GOT3 (cell line): ENCODE results near the gene DYNC1I1.

ENCODE experiments used
- DNase-seq: peaks from one replicate; lab custom pipeline; 2025; ENCODE audit warnings: mixed read lengths; lab: John Stamatoyannopoulos, UW

DYNC1I1 gene

DNA sequence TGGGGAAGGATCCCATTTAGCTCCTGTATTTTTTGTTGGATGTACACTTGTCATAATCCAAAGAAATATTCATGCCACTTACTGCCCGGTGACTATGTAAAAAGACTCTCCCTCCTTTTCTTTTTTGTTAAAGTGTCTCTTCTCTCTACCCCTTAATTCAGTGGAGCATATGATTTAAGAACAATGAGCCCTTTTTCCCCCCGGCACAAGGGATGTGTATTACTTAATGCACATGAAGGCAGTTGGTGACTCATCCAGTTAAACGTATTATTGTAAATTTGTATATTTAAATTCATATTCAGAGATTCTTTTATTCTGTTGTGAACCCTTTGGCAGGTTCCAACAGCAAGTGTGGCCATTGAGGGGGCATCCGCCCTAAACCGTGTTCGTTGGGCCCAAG, 307.7 kb downstream of the DYNC1I1 start:
- DNase-seq = no peak

DNA sequence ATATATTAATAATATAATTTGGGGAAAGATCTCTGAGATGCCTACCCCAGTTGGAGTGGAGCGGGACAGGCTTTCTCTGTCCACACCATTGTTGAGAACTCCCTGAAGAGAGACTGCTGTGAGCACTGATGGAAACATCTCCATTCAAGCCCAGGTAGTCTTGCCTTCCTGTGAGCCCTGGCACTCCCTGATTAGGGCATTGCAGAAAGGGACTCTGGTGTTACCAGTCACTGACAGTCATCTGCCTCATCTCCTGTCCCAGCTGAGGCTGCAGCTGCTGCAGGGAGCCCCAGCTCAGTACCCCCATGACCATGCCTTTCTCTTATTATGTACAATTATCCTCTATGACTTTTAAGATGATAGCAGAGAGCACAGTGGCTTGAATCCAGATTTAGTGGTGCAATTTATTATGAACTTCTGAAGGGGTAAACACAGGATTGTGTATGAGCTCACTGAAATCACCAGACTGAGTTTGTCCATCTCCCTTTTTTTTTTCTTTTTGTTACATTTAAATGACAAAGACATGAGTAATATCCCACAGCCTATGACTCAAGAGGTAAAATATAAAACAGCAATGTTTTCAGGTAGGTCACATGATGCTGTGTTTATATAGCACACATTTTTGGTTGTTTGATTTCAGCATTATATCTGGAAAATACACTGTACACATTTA, 312.7 kb downstream of the DYNC1I1 start:
- no peak for DNase-seq

DNA sequence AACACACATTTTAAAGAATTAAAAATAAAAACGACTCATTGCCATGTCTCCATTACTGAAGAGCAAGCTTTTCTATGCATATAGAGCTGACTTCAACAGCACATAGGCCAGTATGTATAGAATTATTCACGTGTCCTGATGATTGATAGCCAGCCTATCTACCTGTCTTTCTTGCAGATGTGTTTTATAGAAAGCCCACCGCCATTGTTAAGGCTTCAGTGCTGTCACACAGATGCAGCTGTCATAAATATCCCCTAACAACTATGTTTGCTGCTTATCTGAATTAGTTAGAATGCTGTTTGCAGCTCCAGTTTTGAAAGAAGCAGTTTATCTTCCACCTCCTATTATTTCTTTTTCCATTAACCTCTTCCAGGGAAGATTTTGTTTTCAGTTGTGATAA, 313.6 kb downstream of the DYNC1I1 start:
- no peak for DNase-seq

DNA sequence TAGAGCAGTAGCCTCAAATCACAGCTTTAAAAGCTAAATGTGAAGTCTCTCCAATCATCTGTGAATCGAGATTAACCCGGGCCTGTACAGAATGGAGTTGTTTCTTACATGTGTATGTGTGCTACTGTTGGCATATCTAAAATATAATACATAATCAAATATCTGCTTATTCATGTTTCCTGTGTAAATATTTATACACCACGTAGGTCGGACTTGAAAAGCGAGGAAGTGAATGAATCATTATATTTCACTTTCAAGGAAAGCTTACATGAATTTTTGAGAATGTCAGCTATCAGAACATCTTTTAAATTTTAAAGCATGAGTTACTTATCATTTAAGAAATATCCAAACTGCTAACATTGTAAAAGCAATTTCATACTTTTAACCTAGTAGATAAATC, 316.2 kb downstream of the DYNC1I1 start:
- no peak for DNase-seq

DNA sequence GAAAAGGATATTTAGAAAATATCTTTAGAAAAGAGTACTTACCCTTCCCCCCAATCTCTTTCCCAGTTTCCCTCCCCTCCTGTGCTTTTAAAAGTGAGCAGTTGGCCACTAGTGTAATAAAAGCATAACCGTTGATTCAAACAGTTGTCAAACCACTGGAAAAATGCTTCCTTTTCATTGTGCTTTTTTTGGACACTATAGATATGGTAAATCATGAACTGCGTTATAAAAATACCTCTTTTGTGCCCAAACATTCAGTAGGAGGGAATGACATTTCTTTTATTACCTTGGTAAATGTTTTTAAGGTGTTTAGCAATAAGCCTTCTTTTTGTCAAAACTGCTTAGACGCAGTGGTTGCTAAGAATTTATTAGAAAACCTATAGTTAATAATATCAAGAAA, 317.2 kb downstream of the DYNC1I1 start:
- no peak for DNase-seq

DNA sequence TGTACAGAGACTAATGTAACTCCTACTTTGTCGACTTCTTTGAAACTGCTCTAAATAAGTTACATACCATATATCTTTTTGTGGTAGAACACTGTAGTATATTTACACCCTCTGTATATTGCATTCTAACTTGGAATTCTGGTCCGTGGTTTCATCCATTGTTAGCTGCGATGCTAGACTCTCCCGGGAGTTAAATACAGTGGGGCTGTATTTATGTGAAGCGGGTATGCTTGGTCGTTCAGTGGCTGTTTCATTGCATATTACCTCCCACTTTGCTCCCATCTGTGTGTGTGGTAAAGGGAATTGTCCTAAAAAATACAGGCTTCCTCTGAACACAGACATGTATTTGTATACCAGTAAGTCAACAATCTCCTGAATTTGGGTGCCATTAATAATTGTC, 318.4 kb downstream of the DYNC1I1 start:
- DNase-seq = no peak

DNA sequence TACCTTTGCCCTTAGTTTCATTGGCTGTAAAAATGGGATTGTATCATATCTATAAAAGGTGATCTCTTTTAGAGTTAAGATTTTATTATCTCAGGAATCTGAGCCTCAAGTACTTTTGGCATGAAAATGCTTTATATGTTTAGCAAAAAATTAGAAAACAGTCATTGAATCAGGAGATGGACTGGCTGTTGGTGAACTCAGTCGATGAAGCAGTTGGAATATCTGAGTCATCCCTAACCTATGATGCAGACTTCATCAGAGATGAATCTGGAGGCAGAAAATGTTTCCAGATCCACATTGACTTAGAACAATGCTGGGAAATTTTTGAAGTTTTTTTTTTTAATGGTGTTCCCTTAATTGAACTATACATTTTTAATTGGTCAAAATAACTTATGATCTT, 321.1 kb downstream of the DYNC1I1 start:
- no peak for DNase-seq

DNA sequence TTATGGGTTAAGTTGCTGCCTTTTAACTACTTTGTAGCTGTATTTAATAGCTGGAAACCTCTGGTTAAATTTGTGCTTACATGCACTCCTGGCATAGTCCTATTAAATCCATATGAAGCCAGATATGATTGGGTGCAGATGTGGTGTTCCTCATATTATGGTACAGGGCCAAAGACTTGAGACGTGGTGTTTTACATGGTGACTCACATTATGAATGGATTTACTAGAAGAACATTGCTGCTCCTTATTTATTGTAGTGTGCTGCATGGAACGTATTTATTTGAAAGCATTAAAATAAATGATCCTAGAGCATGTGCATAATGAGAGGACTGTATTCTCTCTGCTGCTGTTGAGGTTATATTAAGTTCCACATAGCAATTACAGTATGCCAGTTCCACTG, 325.5 kb downstream of the DYNC1I1 start:
- DNase-seq = no peak

DNA sequence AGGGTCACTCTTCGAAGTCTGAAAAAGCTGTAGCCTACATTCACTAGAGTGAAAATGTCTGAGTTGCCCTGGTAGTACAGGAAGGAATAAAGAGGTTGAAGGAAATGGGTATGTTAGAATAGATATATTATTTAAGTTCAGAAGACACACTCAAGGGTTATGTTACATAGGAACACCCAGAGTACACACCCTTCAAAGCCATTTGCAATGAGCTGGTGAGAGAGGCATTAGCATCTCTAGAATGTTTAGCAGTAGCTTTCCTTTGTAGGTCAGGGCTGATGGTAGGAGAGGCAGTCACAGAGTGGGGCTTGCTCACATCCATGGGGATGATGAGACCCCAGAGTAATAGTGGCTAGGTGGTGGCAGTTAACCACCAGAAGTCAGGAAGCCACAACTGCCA, 328.4 kb downstream of the DYNC1I1 start:
- DNase-seq = no peak

DNA sequence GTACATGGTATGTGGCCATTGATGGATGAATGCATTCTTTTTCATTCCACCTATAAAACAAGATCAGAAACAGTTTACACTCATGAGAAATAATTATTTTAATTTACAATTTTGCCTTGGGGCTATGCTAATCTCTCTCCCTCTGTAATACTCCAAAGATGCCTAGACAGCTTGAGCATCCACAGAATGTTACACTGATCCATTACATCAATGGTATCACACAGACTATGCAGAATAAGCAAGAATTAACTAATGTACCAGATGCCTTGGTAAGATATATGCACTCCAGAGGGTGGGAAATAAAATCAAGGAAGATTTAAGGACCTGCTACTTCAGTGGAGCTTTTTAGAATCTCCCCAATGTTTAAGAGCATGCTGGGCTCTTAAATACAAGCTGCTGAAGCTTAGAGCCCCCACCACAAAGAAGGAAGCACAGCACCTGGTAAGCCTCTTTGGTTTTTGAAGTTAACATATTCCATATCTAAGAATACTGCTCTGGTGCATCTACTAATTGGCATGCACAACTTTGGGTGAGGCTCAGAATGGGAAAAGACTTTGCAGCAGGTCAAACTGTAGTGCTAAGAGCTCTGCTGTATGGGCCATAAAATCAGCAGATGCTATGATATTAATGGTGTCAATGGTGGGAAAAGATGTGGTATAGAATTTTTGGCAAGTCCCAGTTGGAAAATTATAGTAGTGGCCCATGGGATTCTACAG, 329.9 kb downstream of the DYNC1I1 start:
- no peak for DNase-seq

DNA sequence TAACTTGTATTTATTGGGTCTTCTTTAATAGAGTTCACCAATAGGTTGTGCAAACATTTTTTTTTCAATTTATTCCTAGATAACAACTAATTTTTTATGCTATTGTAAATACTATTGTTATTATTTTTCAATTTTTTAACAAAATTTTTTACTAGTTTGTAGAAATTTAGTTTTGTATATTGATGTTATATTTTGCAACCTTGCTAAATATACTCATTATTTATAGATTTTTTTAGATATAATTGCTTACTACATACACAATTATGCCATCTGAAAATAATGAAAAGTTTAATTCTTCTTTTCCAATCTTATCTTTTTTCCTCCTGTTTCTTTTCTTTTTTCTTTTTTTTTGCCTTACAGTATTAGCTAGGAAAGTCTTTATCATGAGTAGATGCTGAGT, 332.6 kb downstream of the DYNC1I1 start:
- no peak for DNase-seq

DNA sequence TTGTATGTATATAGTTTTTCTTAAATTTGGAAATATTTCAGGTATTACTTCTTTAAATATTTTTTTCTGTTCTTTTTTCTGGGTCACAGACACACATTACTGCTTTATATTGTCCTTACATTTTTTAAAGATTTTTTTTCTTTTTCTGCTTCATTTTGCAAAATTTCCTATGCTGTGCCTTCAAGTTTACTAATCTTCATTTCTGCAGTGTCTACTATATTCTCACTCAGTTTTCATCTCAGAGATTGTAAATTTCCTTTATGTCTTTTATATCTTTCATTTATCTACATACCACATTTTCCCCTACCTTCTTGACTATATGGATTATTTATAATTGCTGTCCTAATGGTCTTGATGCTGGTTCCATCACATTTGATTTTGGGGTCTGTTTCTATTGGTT, 339.1 kb downstream of the DYNC1I1 start:
- DNase-seq = no peak

DNA sequence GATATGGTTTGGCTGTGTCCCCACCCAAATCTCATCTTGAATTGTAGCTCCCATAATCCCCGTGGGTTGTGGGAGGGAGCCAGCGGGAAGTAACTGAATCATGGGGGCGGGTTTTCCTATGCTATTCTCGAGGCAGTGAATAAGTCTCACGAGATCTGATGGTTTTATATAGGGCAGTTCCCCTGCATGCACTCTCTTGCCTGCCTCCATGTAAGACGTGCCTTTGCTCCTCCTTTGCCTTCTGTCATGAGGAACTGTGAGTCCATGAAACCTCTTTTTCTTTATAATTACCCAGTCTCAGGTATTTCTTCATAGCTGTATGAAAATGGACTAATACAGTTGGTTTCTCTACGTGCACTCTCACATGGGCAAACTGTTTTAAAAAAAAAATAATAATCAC, 341.8 kb downstream of the DYNC1I1 start:
- no peak for DNase-seq

DNA sequence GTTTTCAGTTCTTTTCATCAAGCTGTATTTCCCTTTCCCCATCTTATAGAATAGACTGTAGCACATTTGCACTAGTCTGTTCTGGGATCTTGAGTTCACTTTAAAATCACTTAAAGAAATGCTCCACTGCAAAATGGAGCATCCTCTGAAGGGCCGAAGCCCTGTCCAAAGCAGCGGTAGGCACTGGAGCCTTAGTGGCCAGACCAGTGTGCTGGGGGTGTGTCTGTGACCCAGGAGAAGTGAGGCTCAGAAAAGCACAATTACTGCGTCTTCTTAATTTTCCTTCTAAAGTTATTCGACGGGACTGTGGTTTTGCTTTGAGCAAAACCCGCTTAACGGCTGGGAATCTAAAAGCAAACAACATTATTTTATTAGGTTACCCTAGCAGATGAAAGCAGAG, 343.8 kb downstream of the DYNC1I1 start:
- DNase-seq = no peak

DNA sequence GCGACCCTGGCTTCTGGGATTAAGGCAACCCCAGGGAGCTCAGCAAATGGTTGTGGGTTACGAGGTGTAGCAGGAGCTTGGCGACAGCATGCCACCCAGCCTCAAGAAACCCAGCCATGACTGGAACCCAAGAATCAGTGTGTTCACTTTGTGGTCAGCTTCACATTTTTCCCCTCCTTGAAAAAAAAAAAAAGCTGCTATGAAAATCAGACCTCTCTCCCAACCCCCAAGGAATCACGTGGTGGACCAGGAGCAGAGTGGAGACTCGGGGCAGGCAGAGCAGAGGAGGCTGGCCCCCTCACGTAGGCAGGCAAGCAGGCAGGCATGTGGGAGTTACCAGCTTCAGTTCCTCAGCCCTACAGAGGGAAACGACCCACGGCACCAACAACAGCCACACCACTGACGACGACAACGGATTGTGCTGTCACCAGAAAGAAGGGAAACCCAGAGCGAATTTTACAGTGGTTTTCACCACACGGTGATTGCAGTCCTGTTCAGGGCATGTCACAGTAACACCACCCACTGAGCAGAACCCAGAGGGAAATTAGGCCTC, 346.2 kb downstream of the DYNC1I1 start:
- no peak for DNase-seq

DNA sequence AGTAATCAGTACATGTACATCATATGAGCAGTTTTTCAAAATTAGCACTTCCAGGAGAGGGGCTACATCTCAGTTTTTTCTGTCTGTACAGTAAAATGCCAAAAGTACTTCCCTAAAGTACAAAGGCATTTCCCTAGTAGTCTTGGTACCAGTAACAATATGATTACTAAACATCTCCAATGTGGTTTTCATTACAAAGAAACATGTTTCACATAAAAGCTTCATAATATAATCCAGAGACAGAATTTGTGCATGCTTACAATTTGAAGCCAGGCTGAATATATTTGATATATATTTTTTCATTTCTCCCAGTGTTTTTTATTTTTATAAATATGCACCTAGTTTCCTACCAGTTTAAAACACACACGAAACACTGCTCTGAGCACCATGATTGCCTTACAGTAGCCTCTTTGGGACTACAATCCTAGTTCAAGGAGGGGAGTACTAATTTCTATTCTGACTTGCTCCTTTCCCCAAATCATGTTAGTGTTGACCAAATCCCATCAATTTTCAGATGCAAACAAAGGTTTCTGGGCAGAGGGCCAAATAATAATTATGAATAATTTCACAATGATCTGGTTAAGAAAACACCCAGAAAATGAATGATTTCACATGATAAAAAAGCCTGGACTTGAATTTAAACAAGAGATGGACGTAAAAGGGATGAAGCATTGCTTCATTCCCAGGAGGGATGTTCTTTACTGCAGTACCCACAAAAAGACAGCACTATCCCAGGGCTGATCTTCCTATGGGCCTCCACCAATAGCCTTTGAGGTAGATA, 348.3 kb downstream of the DYNC1I1 start:
- no peak for DNase-seq

DNA sequence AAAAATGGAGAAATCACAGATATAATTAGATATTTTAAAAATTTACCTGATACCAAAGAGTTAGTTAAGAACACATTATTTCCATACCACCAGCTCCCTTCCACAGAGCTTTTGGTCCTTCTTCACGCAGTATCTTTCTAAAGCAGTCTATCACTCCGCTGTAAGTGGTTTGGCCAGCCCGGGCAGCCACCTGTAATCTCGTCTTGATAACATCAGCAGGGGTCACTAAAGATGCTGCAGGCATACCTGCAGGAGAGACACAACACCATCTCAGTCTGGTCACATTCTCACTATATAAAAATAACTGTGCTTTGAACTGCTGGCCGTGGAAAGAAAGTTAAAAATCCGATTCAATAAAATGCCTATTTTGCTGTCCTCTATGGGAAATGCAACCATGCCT, 349.4 kb downstream of the DYNC1I1 start:
- DNase-seq = no peak

DNA sequence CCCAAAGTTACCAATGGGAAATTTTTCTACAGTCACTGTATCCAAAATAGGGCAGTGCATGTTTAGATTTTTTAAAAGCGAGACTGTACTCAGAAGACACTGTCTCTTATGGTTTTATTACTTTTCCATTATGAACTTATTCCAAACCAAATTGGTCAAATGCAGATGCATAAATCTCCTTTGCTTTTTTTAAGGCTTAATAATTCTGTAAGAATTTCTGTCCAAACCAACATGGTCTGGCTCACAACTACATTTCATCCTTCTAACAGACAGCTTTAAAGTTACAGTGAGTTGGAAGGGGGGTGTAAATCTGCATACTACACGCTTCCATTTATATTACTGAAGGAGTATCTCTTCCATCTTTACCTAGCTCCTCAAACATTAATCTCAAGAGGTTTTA, 350.4 kb downstream of the DYNC1I1 start:
- no peak for DNase-seq

DNA sequence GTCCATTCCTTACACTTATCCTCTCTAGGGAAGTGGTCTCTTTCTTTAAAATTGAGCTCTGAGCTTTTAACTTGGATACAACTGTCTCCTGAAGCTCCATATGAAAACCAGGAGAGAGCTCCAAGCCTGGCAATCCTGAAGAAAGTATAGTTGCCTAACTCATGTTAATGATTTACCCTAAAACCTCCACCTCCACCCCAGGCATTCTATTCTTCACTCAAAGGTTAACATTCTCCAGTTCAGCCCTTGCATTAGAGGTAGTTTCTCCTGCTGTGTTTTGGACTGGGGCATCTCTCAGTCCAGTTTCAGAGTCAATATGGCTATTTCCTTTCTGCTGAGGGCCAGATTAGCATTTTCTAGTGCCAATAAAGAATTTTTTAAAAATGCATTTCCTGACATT, 354.0 kb downstream of the DYNC1I1 start:
- no peak for DNase-seq

DNA sequence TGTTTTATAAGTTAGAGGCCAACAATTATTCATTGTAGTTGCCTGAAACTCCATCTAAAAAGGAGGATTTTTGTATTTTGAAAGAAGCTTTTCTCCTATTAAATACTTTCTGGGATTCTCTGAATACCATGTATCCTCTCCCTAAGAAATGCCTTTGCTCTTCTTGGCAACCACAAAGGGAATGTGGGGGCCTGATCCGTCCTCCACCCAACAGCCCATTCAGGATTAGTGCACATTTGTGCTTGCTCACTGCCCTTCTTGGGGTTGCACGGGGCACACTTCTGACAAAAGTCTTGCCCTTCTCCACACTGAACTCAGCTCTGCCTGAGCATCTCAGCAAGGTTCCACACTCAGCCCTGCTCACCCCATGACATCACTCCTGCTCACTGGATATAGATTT, 355.4 kb downstream of the DYNC1I1 start:
- DNase-seq = no peak

DNA sequence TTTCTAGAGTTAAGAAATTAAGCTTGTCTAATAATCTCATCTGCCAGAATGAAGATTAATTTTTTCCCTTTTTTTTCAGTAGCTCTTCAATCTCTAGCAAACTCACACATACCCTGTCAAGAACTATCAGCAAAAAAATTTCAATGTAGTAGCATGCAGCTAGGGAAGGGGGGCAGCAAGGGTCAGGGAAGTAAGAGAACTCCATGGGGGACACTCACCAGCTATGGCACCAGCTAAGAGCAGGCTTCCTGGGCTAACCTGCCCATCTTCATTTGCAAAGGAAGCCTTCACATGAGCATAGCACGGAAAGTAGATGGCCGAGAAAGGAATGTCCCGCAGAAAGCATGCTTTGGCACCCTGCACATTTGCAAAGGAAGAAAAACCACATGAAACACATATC, 359.2 kb downstream of the DYNC1I1 start:
- DNase-seq = no peak

DNA sequence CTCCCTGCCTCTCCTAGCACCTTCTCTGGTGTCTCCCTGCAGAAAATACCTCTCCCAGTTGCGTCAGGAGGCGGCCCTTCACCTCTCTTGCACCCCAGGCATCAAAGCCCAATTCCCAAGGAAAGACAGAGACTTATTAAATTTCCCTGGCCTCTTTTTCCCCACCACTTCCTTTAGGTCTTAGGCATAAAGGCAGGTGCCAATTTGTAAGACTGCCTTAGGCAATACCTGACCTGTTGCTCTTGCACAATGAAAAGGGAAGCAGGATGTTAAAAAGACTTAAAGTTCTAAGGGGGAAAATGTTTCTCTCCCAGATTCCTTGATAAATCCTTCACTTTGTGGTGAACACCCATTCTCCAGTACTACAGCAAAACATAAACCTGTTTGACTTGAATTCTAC, 362.9 kb downstream of the DYNC1I1 start:
- DNase-seq = no peak
